ENCODE data around the gene HINT3. TPM values are rescaled to one million over a fixed set of nuclear protein-coding genes. Genes with fewer than 3 reads are reported as not detected.

The HINT3 gene
- total RNA-seq, 1 donor from 2014 or later = 20.9 TPM

DNA sequence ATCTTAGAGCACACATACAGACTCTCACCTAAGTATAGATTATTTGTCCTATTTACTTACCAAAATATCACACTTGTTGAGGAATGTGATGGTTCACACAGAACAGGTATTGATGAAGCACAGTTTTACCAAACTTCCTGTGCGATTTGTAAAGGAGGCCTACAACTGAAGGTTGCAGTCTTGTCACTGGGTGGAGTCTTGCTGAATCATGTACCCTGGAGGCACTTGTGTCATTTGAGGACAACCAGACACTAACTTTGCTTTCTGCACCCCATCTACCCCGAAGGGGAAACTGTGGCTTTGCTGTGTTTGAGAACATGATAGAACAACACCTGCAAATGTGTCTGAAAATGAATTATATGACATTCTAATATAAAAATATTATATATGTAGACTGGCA, 32.4 kb upstream of the HINT3 start:
- H3K36me3 Mint-ChIP-seq (ENCODE audit: insufficient read depth) = peaks cover 8% of the 10 kb centered on the region
- DNase-seq (ENCODE audit: low spot score, unreplicated experiment) = no peak
- H3K4me1 Mint-ChIP-seq (ENCODE audit: low read depth) = peaks cover 2% of the 10 kb centered on the region
- TF ChIP-seq, protein P1, sequence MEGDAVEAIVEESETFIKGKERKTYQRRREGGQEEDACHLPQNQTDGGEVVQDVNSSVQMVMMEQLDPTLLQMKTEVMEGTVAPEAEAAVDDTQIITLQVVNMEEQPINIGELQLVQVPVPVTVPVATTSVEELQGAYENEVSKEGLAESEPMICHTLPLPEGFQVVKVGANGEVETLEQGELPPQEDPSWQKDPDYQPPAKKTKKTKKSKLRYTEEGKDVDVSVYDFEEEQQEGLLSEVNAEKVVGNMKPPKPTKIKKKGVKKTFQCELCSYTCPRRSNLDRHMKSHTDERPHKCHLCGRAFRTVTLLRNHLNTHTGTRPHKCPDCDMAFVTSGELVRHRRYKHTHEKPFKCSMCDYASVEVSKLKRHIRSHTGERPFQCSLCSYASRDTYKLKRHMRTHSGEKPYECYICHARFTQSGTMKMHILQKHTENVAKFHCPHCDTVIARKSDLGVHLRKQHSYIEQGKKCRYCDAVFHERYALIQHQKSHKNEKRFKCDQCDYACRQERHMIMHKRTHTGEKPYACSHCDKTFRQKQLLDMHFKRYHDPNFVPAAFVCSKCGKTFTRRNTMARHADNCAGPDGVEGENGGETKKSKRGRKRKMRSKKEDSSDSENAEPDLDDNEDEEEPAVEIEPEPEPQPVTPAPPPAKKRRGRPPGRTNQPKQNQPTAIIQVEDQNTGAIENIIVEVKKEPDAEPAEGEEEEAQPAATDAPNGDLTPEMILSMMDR (IDR thresholded peaks at IDR 0.05; ENCODE audit: unreplicated experiment) = no peak
- H3K27ac Mint-ChIP-seq = no peak overlapping the region
- H3K9me3 Mint-ChIP-seq (ENCODE audit: low read depth) = no peaks in the 10 kb centered on the region
- no peaks in the 10 kb centered on the region for H3K27me3 Mint-ChIP-seq
- no peak overlapping the region for H3K4me3 Mint-ChIP-seq (ENCODE audit: low read depth)

GRCh38 chr6:125924697-125925358, 31.7 kb upstream of the HINT3 start:
- Mint-ChIP-seq H3K4me3 (ENCODE audit: low read depth) (no peak overlapping the region), H3K9me3 (ENCODE audit: low read depth) (no peaks in the 10 kb centered on the region), H3K4me1 (ENCODE audit: low read depth) (no peaks in the 10 kb centered on the region), H3K27me3 (no peaks in the 10 kb centered on the region), H3K36me3 (ENCODE audit: insufficient read depth) (peaks cover 8% of the 10 kb centered on the region), H3K27ac (no peak overlapping the region)
- no peak for DNase-seq (ENCODE audit: low spot score, unreplicated experiment)
- TF ChIP-seq, protein P1 (IDR thresholded peaks at IDR 0.05; ENCODE audit: unreplicated experiment) = no peak

DNA sequence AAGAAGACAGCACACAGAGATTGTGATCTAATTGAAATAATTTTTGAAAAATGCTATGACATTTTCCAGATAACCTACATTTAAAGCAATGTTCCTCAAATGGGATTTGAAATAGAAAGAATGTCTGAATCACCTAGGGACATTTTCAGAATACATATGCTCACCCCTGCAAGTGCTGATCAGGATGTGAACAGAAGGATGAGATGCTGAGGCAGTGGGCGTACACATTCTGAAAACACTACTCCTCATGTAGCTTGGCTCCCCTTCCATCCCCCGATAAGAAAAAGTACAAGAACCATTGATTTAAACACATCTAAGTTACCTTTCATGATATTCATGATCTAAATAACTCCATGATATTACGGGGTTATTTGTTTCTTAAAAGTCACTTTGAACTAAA, 29.9 kb upstream of the HINT3 start:
- Mint-ChIP-seq H3K36me3 (ENCODE audit: insufficient read depth) (peaks cover 11% of the 10 kb centered on the region), H3K9me3 (ENCODE audit: low read depth) (peaks cover 1% of the 10 kb centered on the region), H3K27ac (no peak overlapping the region), H3K27me3 (no peaks in the 10 kb centered on the region), H3K4me3 (ENCODE audit: low read depth) (no peak overlapping the region), H3K4me1 (ENCODE audit: low read depth) (no peaks in the 10 kb centered on the region)
- DNase-seq (ENCODE audit: low spot score, unreplicated experiment) = no peak
- TF ChIP-seq, protein P1 (IDR thresholded peaks at IDR 0.05; ENCODE audit: unreplicated experiment) = no peak

GRCh38 chr6:125927761-125928160, 28.8 kb upstream of the HINT3 start:
- H3K4me3 Mint-ChIP-seq (ENCODE audit: low read depth) = no peak overlapping the region
- TF ChIP-seq, protein P1 (IDR thresholded peaks at IDR 0.05; ENCODE audit: unreplicated experiment) = no peak
- H3K27ac Mint-ChIP-seq = no peak overlapping the region
- no peaks in the 10 kb centered on the region for H3K27me3 Mint-ChIP-seq
- H3K9me3 Mint-ChIP-seq (ENCODE audit: low read depth) = peaks cover 3% of the 10 kb centered on the region
- no peaks in the 10 kb centered on the region for H3K4me1 Mint-ChIP-seq (ENCODE audit: low read depth)
- no peak for DNase-seq (ENCODE audit: low spot score, unreplicated experiment)
- H3K36me3 Mint-ChIP-seq (ENCODE audit: insufficient read depth) = peaks cover 12% of the 10 kb centered on the region

GRCh38 chr6:125930765-125931418, 25.7 kb upstream of the HINT3 start:
- Mint-ChIP-seq H3K27ac (no peak overlapping the region), H3K9me3 (ENCODE audit: low read depth) (peaks cover 3% of the 10 kb centered on the region), H3K36me3 (ENCODE audit: insufficient read depth) (peaks cover 8% of the 10 kb centered on the region), H3K27me3 (no peaks in the 10 kb centered on the region), H3K4me3 (ENCODE audit: low read depth) (no peak overlapping the region), H3K4me1 (ENCODE audit: low read depth) (no peaks in the 10 kb centered on the region)
- TF ChIP-seq, protein P1 (IDR thresholded peaks at IDR 0.05; ENCODE audit: unreplicated experiment) = no peak
- DNase-seq (ENCODE audit: low spot score, unreplicated experiment) = no peak
